Fibroblast of lung (primary cell): ENCODE data around the gene SLC28A2. TPM values are rescaled to one million over a fixed set of nuclear protein-coding genes. Genes with fewer than 3 reads are reported as not detected.

Experiments used
- DNase-seq, 2 donors: peaks; one replicate each; pipeline versions ENCODE4 v3.0.0 to v3.0.0-alpha.2; 2010; ENCODE audit warnings: low read depth in 2 of 2
- H2AFZ ChIP-seq: 2 replicates; pipeline ENCODE4 v1.5.1; 2012; ENCODE audit warnings: low read length, control low read depth, inconsistent platforms
- H3K27ac ChIP-seq: 2 replicates; pipeline ENCODE4 v1.5.1; 2011; ENCODE audit warnings: low read length, control low read depth; ENCODE audit not compliant: insufficient read depth
- H3K27me3 ChIP-seq: 2 replicates; pipeline ENCODE4 v1.5.1; 2011; ENCODE audit warnings: mild to moderate bottlenecking, low read length; ENCODE audit not compliant: control insufficient read depth, insufficient read depth
- H3K36me3 ChIP-seq: 2 replicates; pipeline ENCODE4 v1.5.1; 2011; ENCODE audit warnings: low read length; ENCODE audit not compliant: control insufficient read depth, insufficient read depth
- H3K4me1 ChIP-seq: 2 replicates; pipeline ENCODE4 v1.5.1; 2011; ENCODE audit warnings: low read length; ENCODE audit not compliant: control insufficient read depth, insufficient read depth; ENCODE audit errors: extremely low read depth
- H3K4me2 ChIP-seq: 2 replicates; pipeline ENCODE4 v1.5.1; 2011; ENCODE audit warnings: low read length, control low read depth; ENCODE audit not compliant: insufficient read depth; ENCODE audit errors: extremely low read depth
- H3K4me3 ChIP-seq, 4 experiments: fragments of 200-600 bp in 1 of 4; sonication (generic) in 1 of 4; replicated peaks in 1 of 4; 2 replicates each; pipeline ENCODE4 v1.5.1; 2011 to 2016; ENCODE audit warnings: low read length in 4 of 4, low read depth in 3 of 4, mild to moderate bottlenecking in 3 of 4, control low read depth in 2 of 4, inconsistent platforms in 1 of 4, mixed read lengths in 1 of 4; ENCODE audit not compliant: insufficient read depth in 1 of 4; ENCODE audit errors: control extremely low read depth in 1 of 4
- H3K79me2 ChIP-seq: 2 replicates; pipeline ENCODE4 v1.5.1; 2012; ENCODE audit warnings: mild to moderate bottlenecking, low read length, inconsistent platforms; ENCODE audit not compliant: control insufficient read depth, insufficient read depth
- H3K9ac ChIP-seq: 2 replicates; pipeline ENCODE4 v1.5.1; 2011; ENCODE audit warnings: mild to moderate bottlenecking, low read length, control low read depth; ENCODE audit not compliant: insufficient read depth
- H3K9me3 ChIP-seq: 2 replicates; pipeline ENCODE4 v1.5.1; 2012; ENCODE audit warnings: low read depth, low read length; ENCODE audit not compliant: control insufficient read depth, insufficient read depth
- H4K20me1 ChIP-seq: 2 replicates; pipeline ENCODE4 v1.5.1; 2011; ENCODE audit warnings: low read length; ENCODE audit not compliant: control insufficient read depth, insufficient read depth; ENCODE audit errors: extremely low read depth
- EZH2 ChIP-seq: IDR thresholded peaks from 2 replicates; pipeline ENCODE4 v1.5.1; 2012; ENCODE audit warnings: low read length, control low read depth, mild to moderate bottlenecking; ENCODE audit errors: missing control alignments
- polyA minus RNA-seq: library from RNA; depleted of rRNA, polyadenylated mRNA; stranded (reverse); fragments of >200 nt; gene quantifications from 2 replicates; pipeline ENCODE4 v1.2.3, GENCODE V29; 2011; ENCODE audit warnings: low replicate concordance
- polyA plus RNA-seq, 2 donors: library from polyadenylated mRNA; depleted of rRNA in 1 of 2; stranded (reverse) in 1 of 2; unstranded in 1 of 2; fragments of >200 nt; gene quantifications; 2 replicates each; pipeline ENCODE4 v1.2.1, GENCODE V29; 2011 to 2012; ENCODE audit warnings: missing spikeins in 1 of 2
- total RNA-seq: library from RNA; depleted of rRNA; stranded (reverse); fragments of >200 nt; gene quantifications from 2 replicates; pipeline ENCODE4 v1.2.1, GENCODE V29; 2014
- TF ChIP-seq, protein P1 (sequence below), 2 donors: IDR thresholded peaks in 1 of 2; conservative IDR thresholded peaks in 1 of 2; 1 replicate in 1 of 2; 2 replicates in 1 of 2; pipeline ENCODE4 v1.5.1; 2011 to 2012; ENCODE audit warnings: low read length in 2 of 2, control low read depth in 1 of 2, inconsistent platforms in 1 of 2, low read depth in 1 of 2, mild to moderate bottlenecking in 1 of 2

SLC28A2 gene, protein sequence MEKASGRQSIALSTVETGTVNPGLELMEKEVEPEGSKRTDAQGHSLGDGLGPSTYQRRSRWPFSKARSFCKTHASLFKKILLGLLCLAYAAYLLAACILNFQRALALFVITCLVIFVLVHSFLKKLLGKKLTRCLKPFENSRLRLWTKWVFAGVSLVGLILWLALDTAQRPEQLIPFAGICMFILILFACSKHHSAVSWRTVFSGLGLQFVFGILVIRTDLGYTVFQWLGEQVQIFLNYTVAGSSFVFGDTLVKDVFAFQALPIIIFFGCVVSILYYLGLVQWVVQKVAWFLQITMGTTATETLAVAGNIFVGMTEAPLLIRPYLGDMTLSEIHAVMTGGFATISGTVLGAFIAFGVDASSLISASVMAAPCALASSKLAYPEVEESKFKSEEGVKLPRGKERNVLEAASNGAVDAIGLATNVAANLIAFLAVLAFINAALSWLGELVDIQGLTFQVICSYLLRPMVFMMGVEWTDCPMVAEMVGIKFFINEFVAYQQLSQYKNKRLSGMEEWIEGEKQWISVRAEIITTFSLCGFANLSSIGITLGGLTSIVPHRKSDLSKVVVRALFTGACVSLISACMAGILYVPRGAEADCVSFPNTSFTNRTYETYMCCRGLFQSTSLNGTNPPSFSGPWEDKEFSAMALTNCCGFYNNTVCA
- total RNA-seq, result not detected in 2 replicates
- polyA plus RNA-seq, result not detected in 2 replicates
- polyA plus RNA-seq (2012), result not detected in 2 replicates
- not detected in 2 replicates for polyA minus RNA-seq

DNA sequence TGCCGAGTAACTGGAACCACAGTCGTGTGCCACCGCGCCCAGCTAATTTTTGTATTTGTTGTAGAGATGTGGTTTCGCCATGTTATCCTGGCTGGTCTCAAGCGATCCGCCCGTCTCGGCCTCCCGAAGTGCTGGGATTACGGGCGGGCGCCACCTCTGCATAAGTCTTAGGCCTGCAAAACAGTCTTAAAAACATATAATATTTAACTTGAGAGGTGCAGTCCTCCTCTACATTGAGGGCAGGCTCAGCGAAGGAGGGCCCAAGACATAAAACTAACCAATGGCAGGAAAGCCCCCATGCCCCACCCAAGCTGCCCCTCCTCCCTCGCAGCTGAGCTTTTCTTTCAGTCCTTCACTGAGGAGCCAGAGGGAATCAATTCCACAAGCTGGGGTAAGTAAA is at the start of gene SLC28A2:
Gene SLC28A2 (plus strand): TSS at position 347 of the 400 bp plus-strand sequence. CDS start 982 bp downstream, outside the sequence.
- H3K36me3 ChIP-seq, result no peaks in the 10 kb centered on the region
- H3K4me1 ChIP-seq, result no peaks in the 10 kb centered on the region
- no peak within 1 kb of the TSS for H3K4me3 ChIP-seq
- H4K20me1 ChIP-seq, result no peaks in the 10 kb centered on the region
- H3K9ac ChIP-seq, result no peak within 1 kb of the TSS
- no peak within 1 kb of the TSS for H3K4me2 ChIP-seq
- H3K79me2 ChIP-seq, result no peaks in the 10 kb centered on the region
- TF ChIP-seq, protein P1, sequence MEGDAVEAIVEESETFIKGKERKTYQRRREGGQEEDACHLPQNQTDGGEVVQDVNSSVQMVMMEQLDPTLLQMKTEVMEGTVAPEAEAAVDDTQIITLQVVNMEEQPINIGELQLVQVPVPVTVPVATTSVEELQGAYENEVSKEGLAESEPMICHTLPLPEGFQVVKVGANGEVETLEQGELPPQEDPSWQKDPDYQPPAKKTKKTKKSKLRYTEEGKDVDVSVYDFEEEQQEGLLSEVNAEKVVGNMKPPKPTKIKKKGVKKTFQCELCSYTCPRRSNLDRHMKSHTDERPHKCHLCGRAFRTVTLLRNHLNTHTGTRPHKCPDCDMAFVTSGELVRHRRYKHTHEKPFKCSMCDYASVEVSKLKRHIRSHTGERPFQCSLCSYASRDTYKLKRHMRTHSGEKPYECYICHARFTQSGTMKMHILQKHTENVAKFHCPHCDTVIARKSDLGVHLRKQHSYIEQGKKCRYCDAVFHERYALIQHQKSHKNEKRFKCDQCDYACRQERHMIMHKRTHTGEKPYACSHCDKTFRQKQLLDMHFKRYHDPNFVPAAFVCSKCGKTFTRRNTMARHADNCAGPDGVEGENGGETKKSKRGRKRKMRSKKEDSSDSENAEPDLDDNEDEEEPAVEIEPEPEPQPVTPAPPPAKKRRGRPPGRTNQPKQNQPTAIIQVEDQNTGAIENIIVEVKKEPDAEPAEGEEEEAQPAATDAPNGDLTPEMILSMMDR (conservative IDR thresholded peaks at IDR 0.05 in 1 of 2, IDR thresholded peaks at IDR 0.05 in 1 of 2; ENCODE audit: low read depth in 1 of 2, low read length in 2 of 2), result no peak
- no peak for TF ChIP-seq EZH2
- no peaks in the 10 kb centered on the region for H3K9me3 ChIP-seq
- no peak within 1 kb of the TSS for H2AFZ ChIP-seq
- no peak within 1 kb of the TSS for H3K27ac ChIP-seq
- no peak for DNase-seq
- H3K27me3 ChIP-seq, result no peaks in the 10 kb centered on the region

DNA sequence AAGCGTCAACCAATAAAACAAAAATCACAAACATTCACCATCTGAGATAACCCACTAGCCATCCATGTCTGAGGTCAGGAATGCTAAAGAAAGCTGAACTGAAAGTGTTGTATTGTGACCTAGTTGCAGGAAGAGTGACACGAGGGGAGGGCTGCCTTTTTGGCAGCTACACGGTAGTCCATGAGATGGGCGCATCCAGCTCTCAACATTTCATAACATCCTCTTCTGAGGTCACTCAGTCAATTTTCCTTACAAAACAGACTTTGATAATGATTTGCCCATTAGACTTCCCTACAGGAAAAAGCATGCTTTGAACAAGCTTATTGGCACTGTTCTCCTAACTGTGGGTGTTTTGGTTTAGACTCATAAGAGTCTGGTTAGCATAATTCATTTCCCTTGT is 48.9 kb upstream of the SLC28A2 start:
- peaks cover 6% of the 10 kb centered on the region for H3K4me1 ChIP-seq
- DNase-seq, result no peak
- H3K27me3 ChIP-seq, result no peaks in the 10 kb centered on the region
- H3K9ac ChIP-seq, result no peak overlapping the region
- H3K79me2 ChIP-seq, result no peaks in the 10 kb centered on the region
- H4K20me1 ChIP-seq, result no peaks in the 10 kb centered on the region
- H2AFZ ChIP-seq, result no peak overlapping the region
- no peaks in the 10 kb centered on the region for H3K9me3 ChIP-seq
- no peak overlapping the region for H3K27ac ChIP-seq
- no peak for TF ChIP-seq EZH2
- TF ChIP-seq, protein P1 (conservative IDR thresholded peaks at IDR 0.05 in 1 of 2, IDR thresholded peaks at IDR 0.05 in 1 of 2; ENCODE audit: low read depth in 1 of 2, low read length in 2 of 2), result no peak
- H3K36me3 ChIP-seq, result no peaks in the 10 kb centered on the region
- H3K4me3 ChIP-seq, result no peak overlapping the region
- no peak overlapping the region for H3K4me2 ChIP-seq

DNA sequence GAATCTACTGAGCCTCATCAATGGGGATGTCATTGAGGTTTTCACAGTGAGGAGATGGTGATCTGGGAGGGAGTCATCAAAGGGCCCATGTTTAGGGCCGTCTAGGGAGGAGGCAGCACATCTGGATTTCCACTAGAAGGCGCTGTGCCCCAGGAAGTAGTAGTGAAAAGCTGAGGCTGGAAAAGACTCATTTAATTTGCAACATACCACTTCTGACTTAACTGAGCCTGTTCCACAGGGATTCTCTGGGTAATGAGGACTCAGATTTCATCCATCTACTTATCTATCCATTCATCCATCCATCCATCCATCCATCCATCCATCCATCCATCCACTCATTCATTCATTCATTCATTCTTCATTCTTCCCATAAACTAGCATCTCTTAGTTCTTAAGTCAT is 46.8 kb upstream of the SLC28A2 start:
- no peak for TF ChIP-seq EZH2
- TF ChIP-seq, protein P1 (conservative IDR thresholded peaks at IDR 0.05 in 1 of 2, IDR thresholded peaks at IDR 0.05 in 1 of 2; ENCODE audit: low read depth in 1 of 2, low read length in 2 of 2), result peak; percentile 95 to 97
- H3K27ac ChIP-seq, result no peak overlapping the region
- peak; percentile 38 to 73 for DNase-seq

More for the DNA sequence above, 46.8 kb upstream of the SLC28A2 start:
- Histone ChIP-seq H3K9me3 (no peaks in the 10 kb centered on the region), H2AFZ (no peak overlapping the region), H3K27me3 (no peaks in the 10 kb centered on the region), H3K79me2 (no peaks in the 10 kb centered on the region), H3K4me1 (no peaks in the 10 kb centered on the region), H3K36me3 (no peaks in the 10 kb centered on the region), H3K9ac (no peak overlapping the region), H3K4me3 (no peak overlapping the region), H4K20me1 (no peaks in the 10 kb centered on the region), H3K4me2 (no peak overlapping the region)
